COLO668 (cell line): ENCODE data around the gene GUCA1A.
"Not testable (repeated sequence)": the region's sequence is repeated elsewhere in the genome, so short reads cannot be mapped to it uniquely, and the experiment has no call there.

ENCODE experiments used
- DNase-seq: peaks from one replicate; lab custom pipeline; 2025; ENCODE audit not compliant: unreplicated experiment; lab: John Stamatoyannopoulos, UW

The GUCA1A gene

GRCh38 chr6:42171813-42172581 lies 1.2 kb upstream of the GUCA1A start:
- DNase-seq = peak; percentile 34

- DNase-seq = no peak
These were observed 2.7 kb downstream of the GUCA1A start for GRCh38 chr6:42175860-42176259.

- DNase-seq = no peak
These were observed 3.8 kb downstream of the GUCA1A start for GRCh38 chr6:42176981-42177380.

GRCh38 chr6:42177514-42178364 lies 4.6 kb downstream of the GUCA1A start:
- no peak for DNase-seq

- DNase-seq = no peak
These were observed 6.2 kb downstream of the GUCA1A start for GRCh38 chr6:42179261-42179944.

- DNase-seq = no peak
These were observed 6.8 kb downstream of the GUCA1A start for GRCh38 chr6:42179945-42180313.

GRCh38 chr6:42182101-42182500 lies 8.9 kb downstream of the GUCA1A start:
- DNase-seq = no peak

- no peak for DNase-seq
These were observed 11.3 kb downstream of the GUCA1A start for GRCh38 chr6:42184475-42184874.

- no peak for DNase-seq
These were observed 12.4 kb downstream of the GUCA1A start for GRCh38 chr6:42185597-42185996.

GRCh38 chr6:42188406-42188805 lies 15.2 kb downstream of the GUCA1A start:
- no peak for DNase-seq

- no peak for DNase-seq
These were observed 17.5 kb downstream of the GUCA1A start for GRCh38 chr6:42190554-42191183.

GRCh38 chr6:42192385-42192784 lies 19.2 kb downstream of the GUCA1A start:
- DNase-seq = not testable (repeated sequence)

GRCh38 chr6:42193491-42193894 lies 20.3 kb downstream of the GUCA1A start:
- DNase-seq = no peak

- no peak for DNase-seq
These were observed 20.9 kb downstream of the GUCA1A start for GRCh38 chr6:42194056-42194455.

- no peak for DNase-seq
These were observed 22.3 kb downstream of the GUCA1A start for GRCh38 chr6:42195415-42195814.

- DNase-seq = peak; percentile 58
These were observed 24.6 kb downstream of the GUCA1A start for GRCh38 chr6:42197555-42198362.

GRCh38 chr6:42199106-42199981 lies 26.2 kb downstream of the GUCA1A start:
- DNase-seq = no peak

GRCh38 chr6:42200035-42200434 lies 26.9 kb downstream of the GUCA1A start:
- DNase-seq = no peak

GRCh38 chr6:42201382-42201781 lies 28.2 kb downstream of the GUCA1A start:
- DNase-seq = no peak
